Stimulated activated CD8-positive, alpha-beta memory T cell treated with anti-CD3 and anti-CD28 coated beads, Interleukin-12 subunit alpha, Interleukin-12 subunit beta, amount 100 ng/mL, for 1 hour (primary cell): Measurements from ENCODE around the gene PTRH1.

Source experiments
- DNase-seq: peaks from one replicate; pipeline ENCODE4 v3.0.0-alpha.2; 2020; ENCODE audit warnings: low read depth

Gene PTRH1

DNA sequence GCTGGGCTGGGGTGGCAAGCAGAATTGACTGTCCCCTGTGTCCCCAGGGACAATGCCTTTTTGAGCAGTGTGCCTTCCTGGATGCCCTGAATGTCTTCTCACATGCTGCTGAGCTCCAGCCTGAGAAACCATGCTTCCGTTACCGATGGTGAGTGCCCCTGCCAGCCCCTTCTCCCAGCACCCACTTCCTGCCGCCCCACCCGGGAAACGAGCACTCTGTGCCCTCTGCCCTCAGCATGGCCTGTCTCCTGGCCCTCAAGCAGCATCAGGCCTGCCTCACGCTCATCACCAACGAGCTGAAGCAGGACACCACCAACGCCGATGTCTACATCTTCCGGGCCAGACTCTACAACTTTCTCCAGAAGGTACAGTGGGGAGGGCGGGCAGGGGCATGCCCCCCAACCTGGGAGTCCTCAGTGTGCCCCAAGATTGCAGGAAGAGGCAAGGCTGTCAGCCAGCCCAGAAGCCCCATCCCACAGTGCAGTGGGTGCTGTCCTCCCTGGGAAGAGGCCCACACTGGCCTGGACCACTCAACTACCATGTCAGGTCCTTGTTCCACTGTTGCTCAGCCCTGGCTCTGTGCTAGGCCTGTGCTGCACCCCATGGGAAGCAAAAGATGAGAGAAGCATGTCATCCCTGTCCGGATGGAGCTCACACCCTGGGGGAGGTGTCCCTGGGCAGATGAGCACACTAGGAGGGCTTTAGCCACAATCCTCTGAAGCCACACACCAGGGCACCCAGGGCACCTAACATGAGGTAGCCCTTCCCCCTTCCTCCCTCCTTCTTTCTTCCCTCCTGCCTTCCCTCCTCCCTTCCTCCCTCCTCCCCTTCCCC lies 4.8 kb upstream of the PTRH1 start:
- DNase-seq, result peak; percentile 21

GRCh38 chr9:127717766-127718165 lies 2.3 kb upstream of the PTRH1 start:
- no peak for DNase-seq

GRCh38 chr9:127716412-127716811 lies 949 bp upstream of the PTRH1 start:
- no peak for DNase-seq

- no peak for DNase-seq
These were observed 453 bp downstream of the PTRH1 start for GRCh38 chr9:127714951-127715469.

DNA sequence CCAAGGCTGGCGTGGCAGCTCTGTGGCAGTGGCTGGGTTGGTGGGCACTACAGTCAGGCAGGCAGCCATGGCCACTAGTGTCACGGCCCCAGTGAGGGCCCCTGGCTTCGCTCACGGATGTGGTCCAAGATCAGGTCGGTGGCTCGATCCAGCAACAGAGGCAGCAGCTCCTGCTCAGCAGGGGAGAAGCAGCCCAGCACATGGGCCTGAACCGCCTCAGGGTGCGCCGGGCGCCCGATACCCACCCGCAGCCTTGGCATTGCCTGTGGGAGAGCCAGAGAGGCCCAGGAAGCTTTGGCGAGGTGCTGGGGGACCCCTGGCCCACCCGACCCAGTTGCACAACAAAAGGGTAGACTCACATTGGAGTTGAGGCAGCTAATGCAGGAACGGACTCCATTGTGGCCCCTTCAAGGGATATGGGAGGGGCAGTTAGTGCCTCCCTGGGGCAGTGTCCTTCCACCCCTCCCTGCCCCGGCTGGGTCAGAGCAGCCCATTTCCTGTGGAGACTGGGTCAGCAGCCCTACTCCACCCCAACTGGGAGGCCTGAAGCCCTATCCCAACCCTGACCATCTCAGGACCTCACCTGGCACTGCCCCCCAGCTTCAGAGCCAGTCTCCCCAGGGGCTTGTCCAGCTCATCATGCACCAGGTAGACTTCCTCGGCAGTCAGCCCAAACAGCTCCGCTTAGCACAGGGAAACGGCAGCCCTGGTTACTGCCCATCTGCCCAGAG lies 1.3 kb downstream of the PTRH1 start:
- no peak for DNase-seq

DNA sequence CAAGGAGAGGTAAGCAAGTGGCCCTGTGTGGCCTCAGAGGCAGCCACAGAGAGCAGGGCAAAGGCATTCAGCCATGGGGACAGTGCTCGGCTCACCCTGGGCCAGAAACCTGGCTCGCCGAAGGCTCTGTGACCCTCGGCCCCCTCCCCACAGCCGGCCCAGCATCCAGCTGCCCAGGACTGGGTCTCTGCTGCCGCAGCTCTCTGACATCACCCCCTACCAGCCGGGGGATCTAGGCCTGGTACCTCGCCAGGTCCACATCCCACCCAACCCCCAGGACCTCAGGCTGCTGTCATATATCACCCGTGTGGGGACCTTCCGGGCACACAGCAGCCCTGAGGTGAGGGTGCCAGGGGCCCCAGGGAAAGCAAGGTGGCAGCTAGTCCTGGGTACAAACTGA lies 2.6 kb downstream of the PTRH1 start:
- DNase-seq, result no peak

DNA sequence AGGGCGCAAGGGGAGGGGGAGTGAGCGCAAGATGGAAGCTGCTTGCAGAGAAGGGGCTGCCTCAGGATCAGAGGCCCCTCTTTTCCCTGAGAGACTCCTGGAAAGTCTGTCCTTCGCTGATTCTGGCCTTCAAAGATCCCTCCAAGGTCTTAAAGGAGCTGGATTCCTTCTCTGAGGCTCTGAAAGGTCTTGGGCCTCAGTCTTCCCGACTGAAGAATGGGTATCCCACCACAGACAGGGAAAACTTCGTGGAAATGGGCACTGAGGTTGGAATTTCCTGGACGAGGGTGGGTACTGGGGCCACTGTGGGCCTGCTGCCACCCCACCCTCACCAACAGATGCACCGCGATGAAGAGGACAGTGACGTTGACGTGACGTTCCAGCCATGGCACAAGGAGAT lies 3.1 kb downstream of the PTRH1 start:
- no peak for DNase-seq

- no peak for DNase-seq
These were observed 3.6 kb downstream of the PTRH1 start for GRCh38 chr9:127711831-127712274.

DNA sequence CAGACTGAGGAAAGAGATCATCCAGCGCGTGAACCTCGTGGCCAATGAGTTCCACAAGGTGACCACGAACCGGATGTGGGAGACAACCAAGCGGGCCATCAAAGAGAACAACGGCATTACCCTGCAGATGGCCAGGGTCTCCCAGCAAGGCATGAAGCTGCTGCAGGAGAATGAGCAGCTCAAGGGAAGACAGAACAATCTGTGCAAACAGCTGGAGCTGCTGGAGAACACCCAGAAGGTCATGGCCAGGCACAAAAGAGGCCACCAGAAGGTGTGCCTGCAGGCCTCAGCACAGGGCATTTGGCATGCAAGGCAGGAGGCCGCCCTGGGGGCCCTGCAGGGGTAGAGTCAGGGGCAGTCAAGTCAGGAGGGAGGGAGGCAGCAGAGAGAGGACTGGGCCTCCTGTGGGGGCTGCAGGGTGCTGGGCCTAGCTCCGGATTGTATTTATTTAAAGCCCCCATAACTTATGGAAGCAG lies 4.2 kb downstream of the PTRH1 start:
- no peak for DNase-seq

GRCh38 chr9:127710204-127710783 lies 5.2 kb downstream of the PTRH1 start:
- no peak for DNase-seq

GRCh38 chr9:127708952-127709587 lies 6.4 kb downstream of the PTRH1 start:
- no peak for DNase-seq

DNA sequence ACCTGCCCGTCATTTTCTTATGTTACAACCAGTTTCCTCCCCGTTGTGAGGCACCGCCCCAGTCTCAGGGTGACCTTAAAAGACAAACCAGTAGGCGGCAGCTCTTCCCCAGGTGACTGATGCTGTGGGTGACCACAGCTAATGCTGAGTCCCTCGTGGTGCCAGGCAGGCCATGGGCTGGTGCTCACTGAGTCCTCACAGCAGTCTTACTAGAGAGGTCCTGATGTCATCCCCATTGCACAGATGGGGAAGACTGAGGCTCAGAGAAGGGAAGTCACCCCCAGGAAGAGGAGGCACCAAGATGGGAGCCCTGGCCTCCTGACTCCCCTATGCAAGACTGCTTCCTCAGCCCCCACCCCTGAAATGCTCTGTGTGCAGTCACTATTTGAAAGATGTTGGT lies 7.7 kb downstream of the PTRH1 start:
- peak; percentile 19 for DNase-seq

GRCh38 chr9:127706836-127707241 lies 8.6 kb downstream of the PTRH1 start, which contains the start of gene CFAP157:
TSS of gene CFAP157 (plus strand) at chr9:127706988. CDS start at chr9:127707032, 44 bp downstream.
- no peak for DNase-seq

- DNase-seq, result no peak
These were observed 9.7 kb downstream of the PTRH1 start for GRCh38 chr9:127705577-127706379.

- no peak for DNase-seq
These were observed 12.0 kb downstream of the PTRH1 start for GRCh38 chr9:127703289-127703946.

DNA sequence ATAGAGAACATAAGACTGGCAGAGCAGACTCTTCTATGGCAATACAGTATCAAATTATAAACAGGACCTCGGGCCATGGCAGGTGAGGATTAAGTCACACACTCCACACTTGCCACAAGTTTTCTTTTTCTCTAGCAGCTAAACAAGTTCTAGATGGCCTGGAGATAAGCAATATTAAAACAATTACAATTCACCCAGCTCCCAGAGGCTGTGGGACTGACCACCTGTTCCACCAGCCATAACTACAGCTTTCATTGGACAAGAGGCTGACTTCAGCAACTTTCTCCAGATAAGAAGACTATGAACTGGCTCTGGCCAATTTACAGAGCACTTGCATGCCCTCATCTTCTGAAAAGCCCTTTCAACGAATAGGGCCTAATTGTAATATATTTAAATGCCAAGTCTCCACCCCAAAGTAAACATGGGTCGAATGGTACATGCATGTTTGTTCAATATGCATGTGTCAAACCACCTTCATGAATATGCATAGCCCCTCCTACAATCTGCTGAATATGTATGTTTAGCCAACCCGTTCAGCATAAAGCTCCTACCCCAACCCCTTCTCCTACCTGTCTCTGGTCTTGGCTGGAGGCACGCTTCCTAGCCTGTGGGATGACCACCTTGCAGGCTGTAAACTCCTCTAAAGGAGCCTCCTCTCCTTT lies 14.7 kb downstream of the PTRH1 start:
- DNase-seq, result no peak

DNA sequence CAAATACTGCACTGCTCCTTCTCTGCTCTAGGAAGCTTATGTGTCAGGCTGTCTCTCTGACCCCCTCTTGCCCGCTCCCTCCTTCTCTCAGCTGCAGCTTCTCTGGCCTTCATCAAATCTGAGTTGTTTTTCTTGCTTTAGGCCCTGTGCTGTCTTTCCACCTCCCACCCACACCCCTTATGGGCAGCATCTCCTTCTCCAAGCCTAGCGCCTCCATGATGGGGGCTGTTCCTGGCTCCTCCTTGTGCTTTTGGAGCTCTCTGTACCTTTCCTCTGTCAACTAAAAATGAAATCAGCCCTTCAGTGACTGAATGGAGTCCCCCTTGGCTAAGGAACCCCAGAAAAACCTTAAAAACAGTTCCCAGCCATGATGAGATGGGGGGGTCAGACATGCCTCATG lies 15.3 kb downstream of the PTRH1 start:
- no peak for DNase-seq

- DNase-seq, result peak; percentile 74
These were observed 16.3 kb downstream of the PTRH1 start for GRCh38 chr9:127698985-127699670.

- DNase-seq, result no peak
These were observed 17.1 kb downstream of the PTRH1 start for GRCh38 chr9:127698386-127698785.
